HL-60 (cell line): ENCODE results near the gene ITGB1.

Source experiments
- DNase-seq, 2 experiments: peaks; one replicate each; pipeline ENCODE4 v3.0.0-alpha.2; 2010 to 2020; ENCODE audit warnings: low read depth in 1 of 2, low spot score in 1 of 2
- H3K27ac ChIP-seq: fragments of 250-450 bp; sonication (Bioruptor Pico); replicated peaks from 2 replicates; pipeline ENCODE4 v1.5.1; 2020; ENCODE audit warnings: mild to moderate bottlenecking, moderate library complexity
- H3K27me3 ChIP-seq: fragments of 250-450 bp; sonication (Bioruptor Pico); 2 replicates; pipeline ENCODE4 v1.5.1; 2021; ENCODE audit warnings: mild to moderate bottlenecking, moderate library complexity; ENCODE audit not compliant: insufficient read depth, poor library complexity, severe bottlenecking
- H3K4me3 ChIP-seq: replicated peaks from 2 replicates; pipeline ENCODE4 v1.5.1; 2011; ENCODE audit warnings: mild to moderate bottlenecking, control low read depth, low read length; ENCODE audit not compliant: insufficient read depth
- CTCF ChIP-seq: IDR thresholded peaks from one replicate; pipeline ENCODE4 v1.5.1; 2011; ENCODE audit warnings: low read length, control low read depth, inconsistent platforms; ENCODE audit not compliant: insufficient read depth
- GABPA ChIP-seq: IDR thresholded peaks from 2 replicates; pipeline ENCODE4 v1.6.1; 2012; ENCODE audit warnings: low read depth
- POLR2AphosphoS5 ChIP-seq: IDR thresholded peaks from 2 replicates; pipeline ENCODE4 v1.6.1; 2012; ENCODE audit warnings: low read depth
- SPI1 ChIP-seq: IDR thresholded peaks from 2 replicates; pipeline ENCODE4 v1.6.1; 2012; ENCODE audit warnings: low read depth, mild to moderate bottlenecking, borderline replicate concordance
- TF ChIP-seq, protein P1 (sequence below): IDR thresholded peaks from 2 replicates; pipeline ENCODE4 v1.6.1; 2012; ENCODE audit warnings: low read depth; ENCODE audit not compliant: insufficient replicate concordance

Gene ITGB1

GRCh38 chr10:32887481-32887880 is 70.5 kb downstream of the ITGB1 start:
- Histone ChIP-seq H3K27ac (no peak overlapping the region), H3K4me3 (no peak overlapping the region), H3K27me3 (no peaks in the 10 kb centered on the region)
- TF ChIP-seq, protein P1, sequence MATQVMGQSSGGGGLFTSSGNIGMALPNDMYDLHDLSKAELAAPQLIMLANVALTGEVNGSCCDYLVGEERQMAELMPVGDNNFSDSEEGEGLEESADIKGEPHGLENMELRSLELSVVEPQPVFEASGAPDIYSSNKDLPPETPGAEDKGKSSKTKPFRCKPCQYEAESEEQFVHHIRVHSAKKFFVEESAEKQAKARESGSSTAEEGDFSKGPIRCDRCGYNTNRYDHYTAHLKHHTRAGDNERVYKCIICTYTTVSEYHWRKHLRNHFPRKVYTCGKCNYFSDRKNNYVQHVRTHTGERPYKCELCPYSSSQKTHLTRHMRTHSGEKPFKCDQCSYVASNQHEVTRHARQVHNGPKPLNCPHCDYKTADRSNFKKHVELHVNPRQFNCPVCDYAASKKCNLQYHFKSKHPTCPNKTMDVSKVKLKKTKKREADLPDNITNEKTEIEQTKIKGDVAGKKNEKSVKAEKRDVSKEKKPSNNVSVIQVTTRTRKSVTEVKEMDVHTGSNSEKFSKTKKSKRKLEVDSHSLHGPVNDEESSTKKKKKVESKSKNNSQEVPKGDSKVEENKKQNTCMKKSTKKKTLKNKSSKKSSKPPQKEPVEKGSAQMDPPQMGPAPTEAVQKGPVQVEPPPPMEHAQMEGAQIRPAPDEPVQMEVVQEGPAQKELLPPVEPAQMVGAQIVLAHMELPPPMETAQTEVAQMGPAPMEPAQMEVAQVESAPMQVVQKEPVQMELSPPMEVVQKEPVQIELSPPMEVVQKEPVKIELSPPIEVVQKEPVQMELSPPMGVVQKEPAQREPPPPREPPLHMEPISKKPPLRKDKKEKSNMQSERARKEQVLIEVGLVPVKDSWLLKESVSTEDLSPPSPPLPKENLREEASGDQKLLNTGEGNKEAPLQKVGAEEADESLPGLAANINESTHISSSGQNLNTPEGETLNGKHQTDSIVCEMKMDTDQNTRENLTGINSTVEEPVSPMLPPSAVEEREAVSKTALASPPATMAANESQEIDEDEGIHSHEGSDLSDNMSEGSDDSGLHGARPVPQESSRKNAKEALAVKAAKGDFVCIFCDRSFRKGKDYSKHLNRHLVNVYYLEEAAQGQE, result no peak
- no peak for TF ChIP-seq POLR2AphosphoS5
- no peak for TF ChIP-seq GABPA
- no peak for TF ChIP-seq CTCF
- no peak for TF ChIP-seq SPI1
- DNase-seq, result no peak

DNA sequence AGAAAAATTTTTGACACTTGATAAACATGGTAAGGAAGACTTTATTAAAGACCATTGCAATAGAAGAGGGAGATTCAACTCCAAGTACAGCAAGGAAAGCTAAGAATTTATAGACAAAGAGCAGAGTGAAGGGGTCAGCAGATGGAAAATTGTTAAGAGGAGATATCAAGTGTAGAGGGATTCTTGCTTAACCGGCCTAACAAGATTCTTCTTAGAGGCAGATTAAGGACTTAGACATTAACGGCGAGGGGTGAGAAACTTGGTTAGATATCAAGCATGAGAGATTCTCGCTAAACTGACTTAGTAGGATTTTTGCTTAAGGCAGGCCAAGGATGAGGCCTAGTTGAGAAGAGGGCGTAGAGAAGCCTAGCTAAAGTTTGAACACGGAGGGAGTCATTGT is 76.0 kb downstream of the ITGB1 start:
- Histone ChIP-seq H3K27me3 (no peaks in the 10 kb centered on the region), H3K27ac (no peak overlapping the region), H3K4me3 (no peak overlapping the region)
- DNase-seq, result no peak
- TF ChIP-seq, protein P1, result no peak
- TF ChIP-seq SPI1, result no peak
- TF ChIP-seq GABPA, result no peak
- TF ChIP-seq POLR2AphosphoS5, result no peak
- no peak for TF ChIP-seq CTCF

DNA sequence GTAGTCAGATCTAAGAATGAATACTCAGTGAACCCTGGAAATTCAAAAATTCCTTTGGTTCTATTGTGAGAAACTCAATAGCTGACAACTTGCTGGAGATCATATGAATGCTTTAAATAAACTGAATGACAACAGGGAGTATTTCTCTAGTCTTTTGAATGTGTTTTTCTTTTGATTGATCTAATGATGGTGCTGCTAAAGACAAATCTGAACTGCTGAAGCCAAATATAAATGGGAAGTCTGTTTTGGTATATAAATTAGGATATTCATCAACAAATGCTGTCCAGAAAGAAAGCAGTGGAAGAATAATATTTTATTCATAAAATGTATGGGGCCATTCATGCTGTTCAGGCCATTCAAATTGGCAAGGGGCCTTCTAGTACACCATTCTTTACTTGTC is 79.4 kb downstream of the ITGB1 start:
- DNase-seq, result no peak
- TF ChIP-seq GABPA (no peak), POLR2AphosphoS5 (no peak), SPI1 (no peak), CTCF (no peak)
- TF ChIP-seq, protein P1, result no peak
- H3K27me3 ChIP-seq, result no peaks in the 10 kb centered on the region
- H3K4me3 ChIP-seq, result no peak overlapping the region
- H3K27ac ChIP-seq, result no peak overlapping the region
